ENCODE measurements around the gene WDR18.
A peak's percentile ranks its signal among the peaks of the same experiment; 100 is the strongest.

Gene WDR18

GRCh38 chr19:977058-977464 lies 7.1 kb upstream of the WDR18 start:
- H3K4me3 ChIP-seq (ENCODE audit: low read length), result no peak overlapping the region
- no peak for TF ChIP-seq CTCF (IDR thresholded peaks at IDR 0.05; ENCODE audit: insufficient read depth, low read depth, low read length, missing control alignments)
- DNase-seq (ENCODE audit: low read depth), result no peak

GRCh38 chr19:979318-979741 lies 4.8 kb upstream of the WDR18 start:
- no peak overlapping the region for H3K4me3 ChIP-seq (ENCODE audit: low read length)
- no peak for TF ChIP-seq CTCF (IDR thresholded peaks at IDR 0.05; ENCODE audit: insufficient read depth, low read depth, low read length, missing control alignments)
- DNase-seq (ENCODE audit: low read depth), result peak; percentile 48

- no peak for TF ChIP-seq CTCF (IDR thresholded peaks at IDR 0.05; ENCODE audit: insufficient read depth, low read depth, low read length, missing control alignments)
- no peak for DNase-seq (ENCODE audit: low read depth)
- no peak overlapping the region for H3K4me3 ChIP-seq (ENCODE audit: low read length)
Observed at GRCh38 chr19:980133-980998, 3.8 kb upstream of the WDR18 start.

- DNase-seq (ENCODE audit: low read depth), result peak; percentile 47
- H3K4me3 ChIP-seq (ENCODE audit: low read length), result peak overlapping the region; percentile 22
- TF ChIP-seq CTCF (IDR thresholded peaks at IDR 0.05; ENCODE audit: insufficient read depth, low read depth, low read length, missing control alignments), result peak; percentile 28
Observed at GRCh38 chr19:982567-983170, 1.5 kb upstream of the WDR18 start.

GRCh38 chr19:986083-986482 lies 1.9 kb downstream of the WDR18 start:
- H3K4me3 ChIP-seq (ENCODE audit: low read length), result no peak overlapping the region
- DNase-seq (ENCODE audit: low read depth), result no peak

GRCh38 chr19:988081-988480 lies 3.9 kb downstream of the WDR18 start:
- DNase-seq (ENCODE audit: low read depth), result no peak
- no peak overlapping the region for H3K4me3 ChIP-seq (ENCODE audit: low read length)
- no peak for TF ChIP-seq CTCF (IDR thresholded peaks at IDR 0.05; ENCODE audit: insufficient read depth, low read depth, low read length, missing control alignments)

More at GRCh38 chr19:986083-986482, 1.9 kb downstream of the WDR18 start:
- TF ChIP-seq CTCF (IDR thresholded peaks at IDR 0.05; ENCODE audit: insufficient read depth, low read depth, low read length, missing control alignments), result no peak

All from epithelial cell of esophagus (primary cell).